HL-60/S4 (cell line): ENCODE results near the gene UQCRC2.

ENCODE experiments used
- in situ Hi-C: fragments of 300-500 bp; cut with MboI; formaldehyde crosslinking; loops from 2 replicates; pipeline ENCODE4 v1.14.3; 2022; ENCODE audit warnings: low sequenced_read_pairs

The UQCRC2 gene

DNA sequence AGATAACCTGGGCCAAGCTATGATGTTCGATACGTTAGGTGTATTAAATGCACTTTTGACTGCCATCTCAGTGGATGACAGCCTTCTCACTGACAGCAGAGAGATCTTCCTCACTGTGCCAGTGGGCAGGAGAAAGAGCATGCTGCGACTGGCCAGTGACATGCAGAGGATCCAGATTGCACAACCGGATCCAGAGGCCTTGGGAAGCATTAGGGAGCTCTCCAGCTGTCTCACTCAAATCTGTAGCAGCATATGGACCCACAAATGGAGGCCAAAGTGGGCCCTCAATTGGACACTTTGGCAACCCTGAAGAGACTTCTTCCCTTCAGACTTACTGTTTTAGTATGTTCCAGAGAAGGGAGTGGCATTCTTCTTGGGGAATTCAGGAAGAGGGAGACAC, 26.9 kb downstream of the UQCRC2 start:
- in situ Hi-C loops, result no loop called here

DNA sequence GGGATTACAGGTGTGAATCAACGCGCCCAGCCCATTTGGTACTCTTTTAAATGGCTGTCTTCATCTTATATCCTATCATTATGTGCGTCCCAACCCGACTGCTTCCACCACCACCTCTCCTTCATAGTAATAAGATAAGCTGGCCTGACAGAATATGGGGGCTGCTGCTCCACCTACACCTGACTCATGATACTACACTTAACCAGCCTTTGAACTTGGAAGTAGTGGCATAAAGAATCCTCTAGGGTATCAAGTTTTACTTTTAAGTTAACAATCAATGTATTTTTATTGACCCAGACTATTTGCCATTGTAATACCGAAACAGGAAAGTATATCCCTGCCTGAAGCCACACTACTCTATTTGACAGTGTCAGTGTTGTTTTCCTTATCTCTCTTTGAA, 28.9 kb downstream of the UQCRC2 start:
- in situ Hi-C loops, result no loop called here

DNA sequence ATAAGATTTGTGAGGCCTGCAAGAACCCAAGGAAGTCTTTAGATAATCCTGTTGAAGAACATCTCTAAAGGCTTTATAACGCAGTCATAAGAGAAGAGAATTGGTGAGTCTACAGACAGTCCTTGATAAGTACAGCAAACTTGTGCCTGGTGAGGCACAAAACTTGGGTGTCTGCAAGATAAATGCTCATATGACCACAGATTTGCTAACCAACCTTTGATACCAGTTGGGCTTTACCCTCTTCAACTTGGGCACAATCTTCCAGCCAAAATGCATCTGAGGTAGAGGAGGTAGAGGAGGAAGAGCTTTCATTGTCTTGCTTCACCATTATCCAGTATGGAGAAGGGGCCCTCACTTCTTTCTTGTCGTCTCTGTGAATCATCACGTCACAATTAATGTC, 30.9 kb downstream of the UQCRC2 start:
- in situ Hi-C loops, result no loop called here

DNA sequence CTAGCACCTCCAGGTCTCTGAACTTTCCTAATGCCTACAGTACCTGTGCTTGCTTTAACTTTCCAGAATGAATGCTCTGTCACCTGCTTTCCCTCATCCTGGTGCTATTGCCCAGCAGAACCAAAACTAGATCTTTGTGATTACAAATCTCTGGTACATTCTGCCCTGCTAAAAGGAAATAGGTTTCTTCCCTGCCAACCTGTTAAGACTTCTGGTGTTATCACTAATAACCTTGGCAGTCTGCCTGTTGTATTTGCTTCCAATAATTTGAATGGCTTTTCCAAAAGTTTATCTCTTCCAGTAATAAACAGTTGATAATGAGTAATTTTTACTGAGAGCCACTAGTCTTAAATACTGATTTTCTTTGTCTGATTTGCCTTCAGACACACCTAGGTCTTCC, 32.4 kb downstream of the UQCRC2 start:
- in situ Hi-C loops, result no loop called here

GRCh38 chr16:21986692-21987246, 33.6 kb downstream of the UQCRC2 start:
- in situ Hi-C loops, result no loop called here

GRCh38 chr16:21987498-21987897, 34.3 kb downstream of the UQCRC2 start:
- in situ Hi-C loops, result no loop called here

- in situ Hi-C loops, result no loop called here
These were observed 36.0 kb downstream of the UQCRC2 start for GRCh38 chr16:21989133-21989532.

- in situ Hi-C loops, result no loop called here
These were observed 36.6 kb downstream of the UQCRC2 start for GRCh38 chr16:21989751-21990150.

GRCh38 chr16:21990381-21990944, 37.3 kb downstream of the UQCRC2 start:
- in situ Hi-C loops, result no loop called here

- in situ Hi-C loops, result no loop called here
These were observed 38.5 kb downstream of the UQCRC2 start for GRCh38 chr16:21991621-21992020.

GRCh38 chr16:21994856-21995465, 41.8 kb downstream of the UQCRC2 start:
- in situ Hi-C loops, result no loop called here

DNA sequence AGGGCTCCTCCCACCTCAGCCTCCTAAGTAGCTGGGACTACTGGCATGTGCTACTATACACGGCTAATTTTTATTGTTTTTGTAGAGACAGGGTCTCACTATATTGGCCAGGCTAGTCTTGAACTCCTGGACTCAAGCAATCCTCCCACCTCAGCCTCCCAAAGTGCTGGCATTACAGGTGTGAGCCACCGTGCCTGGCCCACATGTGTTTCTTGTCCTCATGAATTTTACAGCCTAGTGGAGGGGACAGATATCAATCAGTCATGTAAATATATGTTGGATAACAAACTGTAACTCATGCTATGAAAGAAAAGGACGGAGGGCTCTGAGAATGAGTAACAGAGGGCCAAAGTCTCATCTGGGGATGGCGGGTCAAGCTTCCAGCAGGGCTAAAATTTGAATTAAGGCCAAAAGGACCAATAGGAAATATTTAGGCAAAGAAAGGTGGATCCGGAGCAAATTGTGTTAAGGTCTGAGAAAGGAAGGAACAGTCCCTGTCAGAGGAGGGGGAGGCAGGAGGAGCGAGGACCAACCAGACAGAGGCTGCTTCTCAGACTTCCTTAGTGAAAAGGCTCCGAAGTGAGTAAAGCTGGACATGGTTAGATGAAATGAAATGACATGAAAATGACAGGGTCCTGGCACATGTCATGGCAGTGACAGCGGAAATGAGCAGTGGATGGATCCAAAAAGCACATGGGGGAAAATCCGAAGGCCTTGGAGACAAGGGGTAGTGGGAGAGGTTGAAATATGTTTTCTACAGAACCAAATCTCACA, 43.9 kb downstream of the UQCRC2 start:
- in situ Hi-C loops, result no loop called here

DNA sequence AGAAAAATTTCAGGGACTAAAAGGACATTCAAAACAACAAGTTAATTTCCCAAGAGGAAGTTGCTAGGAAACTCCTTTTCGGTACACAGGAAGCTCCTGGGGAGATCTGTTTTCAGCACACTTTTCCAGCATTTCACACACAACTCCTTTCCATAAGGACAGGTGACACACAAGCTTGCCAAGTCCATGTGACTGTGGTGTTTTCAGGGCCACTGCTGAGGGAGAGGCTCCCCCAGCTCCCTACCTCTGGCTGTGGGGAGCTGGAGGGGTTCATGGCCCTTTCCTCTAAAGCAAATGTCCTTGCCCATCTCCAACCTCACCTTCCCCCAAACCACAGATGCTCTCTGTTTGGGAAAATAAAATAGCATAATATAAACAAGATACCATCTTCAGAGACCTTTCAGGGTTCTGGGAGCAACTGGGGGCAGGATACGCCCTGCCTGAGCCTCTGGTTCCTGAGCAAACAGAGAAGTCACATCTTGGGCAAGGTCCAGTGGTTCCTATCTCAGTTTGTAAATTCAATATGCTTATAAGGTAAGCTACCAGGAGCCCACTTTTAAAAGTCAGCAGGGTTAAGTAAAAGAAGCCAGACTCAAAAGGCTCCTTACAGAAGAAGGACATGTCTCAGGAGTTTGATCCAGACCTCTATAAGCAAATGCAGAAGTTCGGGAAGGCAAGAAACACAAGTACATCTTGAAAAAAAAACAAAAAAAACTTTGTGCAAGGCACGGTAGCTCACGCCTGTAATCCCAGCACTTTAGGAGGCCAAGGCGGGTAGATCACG, 44.7 kb downstream of the UQCRC2 start:
- in situ Hi-C loops, result no loop called here

- in situ Hi-C loops, result loop anchor here (5.0 to 10.0 kb wide), 2 partner anchors 186 to 293 kb away; partner anchors contain the start of gene POLR3E
These were observed 48.4 kb downstream of the UQCRC2 start for GRCh38 chr16:22001591-22001990.

DNA sequence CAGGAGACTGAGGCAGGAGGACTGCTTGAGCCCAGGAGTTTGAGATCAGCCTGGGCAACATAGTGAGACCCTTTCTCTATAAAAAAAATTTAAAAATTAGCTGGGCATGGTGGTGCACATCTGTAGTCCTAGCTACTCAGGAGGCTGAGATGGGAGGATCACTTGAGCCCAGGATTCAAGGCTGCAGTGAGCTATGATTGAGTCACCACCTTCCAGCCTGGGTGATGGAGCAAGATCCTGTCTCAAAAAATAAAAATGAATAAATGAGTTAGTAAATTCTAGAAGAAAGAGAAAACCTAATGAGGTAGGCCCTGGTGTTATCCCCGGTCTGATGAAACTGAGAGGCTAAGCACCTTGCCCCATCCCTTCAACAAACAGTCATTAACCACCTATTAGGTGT, 48.9 kb downstream of the UQCRC2 start:
- in situ Hi-C loops, result loop anchor here (5.0 to 10.0 kb wide), 2 partner anchors 185 to 293 kb away; partner anchors contain the start of gene POLR3E

DNA sequence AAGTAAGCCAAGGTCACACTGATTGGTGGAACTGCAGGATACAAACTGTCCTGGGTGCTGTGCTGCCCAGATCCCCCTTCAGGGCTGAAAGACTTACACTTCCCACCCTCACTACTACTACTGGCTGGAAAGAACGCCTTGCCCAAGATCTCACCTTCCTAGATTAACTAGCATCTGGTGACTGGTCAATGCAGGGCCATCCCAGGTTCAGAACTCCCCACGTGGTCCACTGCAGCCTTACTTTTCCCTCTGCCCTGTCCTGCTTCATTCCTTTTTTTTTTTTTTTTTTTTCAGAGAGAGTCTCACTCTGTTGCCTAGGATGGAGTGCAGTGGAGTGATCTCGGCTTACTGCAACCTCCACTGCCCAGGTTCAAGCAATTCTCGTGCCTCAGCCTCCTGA, 50.0 kb downstream of the UQCRC2 start:
- in situ Hi-C loops, result loop anchor here (5.0 to 10.0 kb wide), 2 partner anchors 184 to 292 kb away; partner anchors contain the start of gene POLR3E

DNA sequence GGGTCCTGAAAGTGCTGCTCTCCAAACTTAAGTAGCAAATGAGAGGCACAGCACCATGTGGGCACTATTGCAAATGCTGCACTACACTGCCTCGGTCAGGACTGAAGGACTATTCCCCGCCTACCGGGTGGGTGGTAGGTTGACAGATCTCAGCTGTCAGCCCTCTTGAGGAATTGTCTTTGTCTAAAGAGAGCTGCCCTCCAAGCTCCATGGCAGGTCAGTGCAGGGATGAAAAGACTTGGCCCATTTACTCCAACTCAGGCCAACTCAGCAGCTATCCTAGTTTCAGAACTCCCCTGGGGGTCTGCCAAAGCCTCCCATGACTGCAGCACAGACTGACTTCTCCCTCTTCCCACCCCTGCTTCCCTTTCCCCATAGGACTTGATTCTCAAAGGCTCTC, 51.2 kb downstream of the UQCRC2 start:
- in situ Hi-C loops, result loop anchor here (5.0 to 10.0 kb wide), 2 partner anchors 183 to 290 kb away; partner anchors contain the start of gene POLR3E

DNA sequence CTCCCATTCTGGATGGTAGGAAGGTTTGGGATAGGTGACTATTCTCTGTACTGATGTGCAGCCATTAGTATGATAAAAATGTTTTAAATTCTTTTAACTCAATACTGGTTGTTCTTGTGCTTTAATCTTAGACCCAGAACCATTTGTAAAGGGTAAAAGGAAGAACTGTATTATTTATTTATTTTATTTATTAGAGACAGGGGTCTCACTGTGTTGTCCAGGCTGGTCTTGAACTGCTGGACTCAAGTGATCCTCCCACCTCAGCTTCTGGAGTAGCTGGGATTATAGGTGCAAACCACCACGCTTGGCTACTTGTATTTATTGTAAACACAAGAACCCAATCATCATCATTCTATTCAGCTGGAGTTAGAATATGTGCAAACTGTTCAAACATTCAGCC, 52.6 kb downstream of the UQCRC2 start:
- in situ Hi-C loops, result loop anchor here (10.0 kb wide), 1 partner anchor 289 kb away; the partner anchor contains the start of gene POLR3E

- in situ Hi-C loops, result loop anchor here (10.0 kb wide), 1 partner anchor 288 kb away; the partner anchor contains the start of gene POLR3E
These were observed 53.5 kb downstream of the UQCRC2 start for GRCh38 chr16:22006636-22007035.

DNA sequence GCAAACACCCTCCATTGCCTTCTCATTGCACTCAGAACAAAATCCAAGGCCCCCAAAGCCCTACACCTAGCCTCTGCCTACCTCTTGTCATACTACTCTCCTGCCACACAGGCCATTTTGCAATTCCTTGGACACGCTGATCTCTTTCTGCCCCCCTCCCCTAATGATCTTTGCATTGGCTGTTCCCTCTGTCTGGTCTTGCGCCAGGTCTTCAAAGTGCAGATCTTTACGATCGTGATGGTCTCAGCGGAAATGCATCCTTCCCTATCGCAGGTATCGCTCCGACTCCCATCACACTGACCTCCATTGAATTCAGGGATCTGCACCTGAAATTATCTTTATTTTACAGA, 54.0 kb downstream of the UQCRC2 start:
- in situ Hi-C loops, result loop anchor here (10.0 kb wide), 1 partner anchor 288 kb away; the partner anchor contains the start of gene POLR3E
